Measurements from ENCODE around the gene VSIR.

Gene VSIR

DNA sequence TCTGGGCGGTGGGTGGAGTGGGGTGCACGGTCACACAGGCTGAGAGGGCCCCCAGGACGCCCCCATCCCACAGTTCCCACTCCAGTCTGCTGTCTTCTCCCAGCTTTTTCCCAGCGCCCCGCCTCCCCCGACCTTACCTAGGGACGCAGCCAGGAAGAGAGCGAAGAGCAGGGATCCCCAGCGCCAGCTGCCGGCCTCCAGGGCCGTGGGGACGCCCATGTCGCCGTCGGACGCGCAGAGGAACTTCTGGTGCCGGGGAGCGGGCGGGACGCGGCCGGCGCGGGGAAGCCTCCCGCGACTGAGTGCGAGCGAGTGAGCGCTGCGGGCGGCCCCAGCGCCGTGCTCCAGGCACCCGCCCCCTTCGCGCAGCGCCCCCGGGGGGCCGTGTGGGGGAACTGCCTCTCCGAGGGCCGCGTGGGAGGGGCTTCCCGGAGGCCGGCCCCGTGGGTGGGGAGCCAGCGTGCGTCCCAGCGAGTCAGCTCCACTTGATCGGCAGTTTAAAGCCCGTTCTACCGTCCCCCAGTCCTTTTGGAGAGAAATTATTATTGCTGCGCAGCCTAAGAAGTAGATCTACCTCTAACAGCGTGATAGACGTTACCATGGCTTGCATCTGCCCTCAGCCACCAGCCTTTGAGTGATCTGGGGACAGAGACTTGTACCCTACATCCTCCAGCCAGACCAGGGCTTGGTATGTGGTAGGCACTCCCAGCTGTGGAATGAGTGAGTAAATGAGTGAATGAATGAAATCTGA is at the start of gene VSIR:
TSS of gene VSIR (minus strand) at position 300 of the 751 bp plus-strand sequence. CDS start at position 219, 81 bp downstream.
- H3K79me2 ChIP-seq (ENCODE audit: insufficient read depth, low read length) = no peaks in the 10 kb centered on the region
- no peak within 1 kb of the TSS for H2AFZ ChIP-seq (ENCODE audit: low read depth, low read length, severe bottlenecking)
- H3K9me3 ChIP-seq (ENCODE audit: insufficient read depth, low read length) = no peaks in the 10 kb centered on the region
- H3K9ac ChIP-seq (ENCODE audit: low read length) = no peak within 1 kb of the TSS
- no peak for TF ChIP-seq EZH2phosphoT487 (conservative IDR thresholded peaks at IDR 0.05; ENCODE audit: low read length)
- TF ChIP-seq, protein P1, sequence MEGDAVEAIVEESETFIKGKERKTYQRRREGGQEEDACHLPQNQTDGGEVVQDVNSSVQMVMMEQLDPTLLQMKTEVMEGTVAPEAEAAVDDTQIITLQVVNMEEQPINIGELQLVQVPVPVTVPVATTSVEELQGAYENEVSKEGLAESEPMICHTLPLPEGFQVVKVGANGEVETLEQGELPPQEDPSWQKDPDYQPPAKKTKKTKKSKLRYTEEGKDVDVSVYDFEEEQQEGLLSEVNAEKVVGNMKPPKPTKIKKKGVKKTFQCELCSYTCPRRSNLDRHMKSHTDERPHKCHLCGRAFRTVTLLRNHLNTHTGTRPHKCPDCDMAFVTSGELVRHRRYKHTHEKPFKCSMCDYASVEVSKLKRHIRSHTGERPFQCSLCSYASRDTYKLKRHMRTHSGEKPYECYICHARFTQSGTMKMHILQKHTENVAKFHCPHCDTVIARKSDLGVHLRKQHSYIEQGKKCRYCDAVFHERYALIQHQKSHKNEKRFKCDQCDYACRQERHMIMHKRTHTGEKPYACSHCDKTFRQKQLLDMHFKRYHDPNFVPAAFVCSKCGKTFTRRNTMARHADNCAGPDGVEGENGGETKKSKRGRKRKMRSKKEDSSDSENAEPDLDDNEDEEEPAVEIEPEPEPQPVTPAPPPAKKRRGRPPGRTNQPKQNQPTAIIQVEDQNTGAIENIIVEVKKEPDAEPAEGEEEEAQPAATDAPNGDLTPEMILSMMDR (IDR thresholded peaks at IDR 0.05; ENCODE audit: insufficient read depth, low read length, poor library complexity, severe bottlenecking) = peak; percentile 20
- no peak within 1 kb of the TSS for H3K27ac ChIP-seq (ENCODE audit: low read depth, low read length)
- no peaks in the 10 kb centered on the region for H3F3A ChIP-seq (ENCODE audit: insufficient read depth)
- H4K20me1 ChIP-seq (ENCODE audit: low read depth, low read length) = no peaks in the 10 kb centered on the region
- H3K9me2 ChIP-seq (replicated peaks; ENCODE audit: insufficient read depth, low read length) = no peaks in the 10 kb centered on the region
- no peak within 1 kb of the TSS for H3K4me2 ChIP-seq (ENCODE audit: low read depth, low read length, poor library complexity, severe bottlenecking)
- H3K4me3 ChIP-seq (ENCODE audit: insufficient read depth, low read length, poor library complexity, severe bottlenecking) = no peak within 1 kb of the TSS
- no peaks in the 10 kb centered on the region for H3K27me3 ChIP-seq (ENCODE audit: low read length)
- no peaks in the 10 kb centered on the region for H3K36me3 ChIP-seq (ENCODE audit: low read length)

DNA sequence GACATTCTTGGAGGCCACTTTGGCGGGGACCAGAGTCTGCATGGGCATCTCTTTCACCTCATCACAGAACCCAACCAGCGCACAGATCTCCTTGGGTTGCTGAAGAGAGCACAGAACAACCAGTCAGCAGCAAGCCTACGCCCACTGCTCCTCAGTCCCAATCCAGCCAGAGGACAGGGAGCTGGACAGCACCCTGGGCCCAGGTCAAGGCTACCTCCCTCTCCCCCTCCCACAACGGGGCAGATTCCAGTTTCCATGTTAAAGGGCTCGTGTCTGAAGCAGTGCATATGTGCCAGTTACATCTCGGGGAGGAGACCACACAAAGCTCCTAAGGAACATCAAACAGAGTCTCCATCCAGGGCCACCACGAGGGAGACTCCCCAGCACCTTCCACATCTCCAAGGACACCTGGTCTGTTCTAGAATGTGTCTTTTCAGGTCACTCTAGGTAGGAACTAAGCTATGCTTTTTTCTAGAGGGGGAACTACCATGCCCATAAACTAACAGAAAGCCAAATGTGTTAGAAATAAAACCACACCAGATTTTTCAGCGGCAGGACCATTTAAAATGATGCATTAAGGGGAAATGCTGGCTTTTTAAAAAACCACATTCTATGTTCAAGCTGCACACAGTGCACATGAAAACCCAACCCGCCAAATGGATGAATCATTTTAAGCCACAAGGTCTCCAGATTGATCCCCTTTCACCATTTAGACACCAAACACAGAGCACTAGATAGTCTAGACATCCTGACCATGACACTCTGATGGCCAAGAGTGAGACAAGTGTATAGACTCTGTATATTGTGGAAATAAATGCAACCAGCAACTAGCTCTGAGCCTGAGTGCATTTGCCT is 48.8 kb upstream of the VSIR start:
- no peaks in the 10 kb centered on the region for H3K27me3 ChIP-seq (ENCODE audit: low read length)
- no peak overlapping the region for H2AFZ ChIP-seq (ENCODE audit: low read depth, low read length, severe bottlenecking)
- H3K9ac ChIP-seq (ENCODE audit: low read length) = no peak overlapping the region
- H3K4me3 ChIP-seq (ENCODE audit: insufficient read depth, low read length, poor library complexity, severe bottlenecking) = no peak overlapping the region
- H3K79me2 ChIP-seq (ENCODE audit: insufficient read depth, low read length) = no peaks in the 10 kb centered on the region
- H3K9me3 ChIP-seq (ENCODE audit: insufficient read depth, low read length) = no peaks in the 10 kb centered on the region
- no peak for TF ChIP-seq EZH2phosphoT487 (conservative IDR thresholded peaks at IDR 0.05; ENCODE audit: low read length)
- TF ChIP-seq, protein P1 (IDR thresholded peaks at IDR 0.05; ENCODE audit: insufficient read depth, low read length, poor library complexity, severe bottlenecking) = no peak
- H3K4me2 ChIP-seq (ENCODE audit: low read depth, low read length, poor library complexity, severe bottlenecking) = no peak overlapping the region
- H3K9me2 ChIP-seq (replicated peaks; ENCODE audit: insufficient read depth, low read length) = no peaks in the 10 kb centered on the region
- H3K27ac ChIP-seq (ENCODE audit: low read depth, low read length) = no peak overlapping the region
- no peaks in the 10 kb centered on the region for H4K20me1 ChIP-seq (ENCODE audit: low read depth, low read length)
- H3F3A ChIP-seq (ENCODE audit: insufficient read depth) = no peaks in the 10 kb centered on the region
- no peaks in the 10 kb centered on the region for H3K36me3 ChIP-seq (ENCODE audit: low read length)

DNA sequence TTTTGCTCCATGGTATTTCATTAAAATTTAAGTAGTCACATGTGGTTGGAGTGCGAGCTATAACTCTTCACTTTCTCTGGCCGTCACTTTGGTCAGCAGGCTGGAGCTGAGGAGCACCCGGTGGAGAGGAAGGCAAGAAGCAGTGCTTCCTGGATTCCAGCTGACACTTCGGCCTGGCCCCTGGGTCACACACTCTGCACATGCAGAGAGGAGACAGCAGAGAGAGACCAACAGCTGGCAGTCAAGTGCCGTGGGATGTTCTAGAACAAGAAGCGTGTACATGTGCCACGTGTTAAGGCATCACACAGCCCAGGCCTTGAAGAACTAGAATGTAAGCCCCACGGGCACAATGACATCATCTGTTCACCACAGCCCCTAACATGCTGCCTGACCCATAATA is 47.6 kb upstream of the VSIR start:
- Histone ChIP-seq H3K79me2 (ENCODE audit: insufficient read depth, low read length) (no peaks in the 10 kb centered on the region), H3K4me3 (ENCODE audit: insufficient read depth, low read length, poor library complexity, severe bottlenecking) (no peak overlapping the region), H2AFZ (ENCODE audit: low read depth, low read length, severe bottlenecking) (no peak overlapping the region), H4K20me1 (ENCODE audit: low read depth, low read length) (no peaks in the 10 kb centered on the region), H3K27me3 (ENCODE audit: low read length) (no peaks in the 10 kb centered on the region), H3K9ac (ENCODE audit: low read length) (no peak overlapping the region), H3K4me2 (ENCODE audit: low read depth, low read length, poor library complexity, severe bottlenecking) (no peak overlapping the region), H3K9me3 (ENCODE audit: insufficient read depth, low read length) (no peaks in the 10 kb centered on the region), H3K36me3 (ENCODE audit: low read length) (no peaks in the 10 kb centered on the region), H3K27ac (ENCODE audit: low read depth, low read length) (no peak overlapping the region), H3K9me2 (replicated peaks; ENCODE audit: insufficient read depth, low read length) (no peaks in the 10 kb centered on the region), H3F3A (ENCODE audit: insufficient read depth) (no peaks in the 10 kb centered on the region)
- TF ChIP-seq, protein P1 (IDR thresholded peaks at IDR 0.05; ENCODE audit: insufficient read depth, low read length, poor library complexity, severe bottlenecking) = no peak
- TF ChIP-seq EZH2phosphoT487 (conservative IDR thresholded peaks at IDR 0.05; ENCODE audit: low read length) = no peak
